GM18867 (cell line): ENCODE measurements around the gene COL8A2.

Experiments used
- ATAC-seq: cut with Tn5 transposase; IDR thresholded peaks from one replicate; pipeline ENCODE4 v1.9.1; 2021; ENCODE audit warnings: mild to moderate bottlenecking, moderate library complexity; ENCODE audit not compliant: unreplicated experiment

Gene COL8A2

DNA sequence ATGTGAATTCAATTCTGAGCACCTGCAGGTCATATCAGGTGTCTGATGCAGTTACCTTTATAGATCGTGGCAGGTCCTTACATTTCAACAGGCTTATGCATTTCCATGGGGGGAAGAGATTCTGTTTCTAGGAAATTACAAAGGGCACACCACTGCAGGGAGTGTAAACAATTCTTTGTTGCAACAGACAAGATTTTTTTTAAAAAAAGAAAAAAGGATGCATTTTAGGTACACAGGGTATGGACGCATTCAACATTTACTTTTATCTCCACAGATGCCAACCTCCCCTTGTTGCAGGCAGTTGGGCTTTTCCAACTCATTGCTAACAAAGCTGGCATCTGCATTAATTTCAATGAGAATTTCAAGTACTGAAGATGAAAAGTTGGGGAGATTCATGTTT, 54.7 kb downstream of the COL8A2 start:
- ATAC-seq, result no peak

DNA sequence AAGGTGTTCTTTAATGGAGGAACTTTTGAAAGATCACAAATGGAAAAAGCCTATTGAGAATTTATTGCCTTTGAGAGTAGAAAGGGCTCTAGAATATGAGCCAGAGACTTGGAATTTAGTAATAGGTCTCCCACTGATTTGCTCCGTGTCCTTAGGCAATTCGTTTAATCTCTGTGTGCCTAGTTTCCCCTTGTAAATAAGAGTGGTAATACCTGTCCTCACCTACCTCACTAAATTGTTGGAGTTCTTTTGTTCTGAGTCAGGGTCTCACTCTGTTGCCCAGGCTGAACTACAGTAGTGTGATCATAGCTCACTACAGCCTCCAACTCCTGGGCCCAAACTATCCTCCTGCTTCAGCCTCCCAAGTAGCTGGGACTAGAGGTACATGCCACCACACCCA, 56.2 kb downstream of the COL8A2 start:
- no peak for ATAC-seq

DNA sequence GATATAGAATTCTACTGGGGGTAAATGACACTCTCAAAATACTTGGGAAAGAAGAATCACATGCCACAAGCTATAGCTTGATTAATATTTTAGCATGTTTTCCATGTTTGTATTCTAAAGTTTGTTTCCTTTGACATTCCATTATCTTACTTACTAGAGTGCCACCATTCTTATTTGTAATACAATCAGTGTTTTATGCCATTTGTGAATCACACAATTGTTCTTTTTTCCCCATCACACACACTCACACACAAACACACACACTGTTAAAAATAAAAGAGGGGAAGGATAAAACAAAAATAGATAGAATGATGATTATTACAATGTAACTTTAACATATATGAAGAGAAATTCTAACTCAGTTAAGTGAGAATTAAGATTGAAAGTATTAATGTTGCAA, 57.2 kb downstream of the COL8A2 start:
- no peak for ATAC-seq

DNA sequence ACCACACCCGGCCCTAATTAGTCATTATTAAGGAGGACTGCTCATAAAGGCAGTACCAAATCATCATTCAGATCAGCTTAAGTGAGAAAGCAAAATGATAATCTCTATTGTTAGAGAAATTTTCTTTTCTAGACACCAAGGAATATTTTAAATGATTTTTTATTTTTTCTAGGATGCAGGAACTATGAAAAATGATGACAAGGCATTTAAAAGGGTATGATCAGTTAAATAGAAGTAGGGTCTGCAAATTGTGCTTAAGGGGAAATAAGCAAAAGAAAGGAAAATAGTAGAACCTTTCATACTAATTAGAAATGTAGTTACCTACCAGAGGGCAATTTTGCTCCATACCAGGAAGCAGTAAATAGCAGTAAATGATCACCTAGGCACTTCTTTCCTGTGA, 62.7 kb downstream of the COL8A2 start:
- no peak for ATAC-seq

DNA sequence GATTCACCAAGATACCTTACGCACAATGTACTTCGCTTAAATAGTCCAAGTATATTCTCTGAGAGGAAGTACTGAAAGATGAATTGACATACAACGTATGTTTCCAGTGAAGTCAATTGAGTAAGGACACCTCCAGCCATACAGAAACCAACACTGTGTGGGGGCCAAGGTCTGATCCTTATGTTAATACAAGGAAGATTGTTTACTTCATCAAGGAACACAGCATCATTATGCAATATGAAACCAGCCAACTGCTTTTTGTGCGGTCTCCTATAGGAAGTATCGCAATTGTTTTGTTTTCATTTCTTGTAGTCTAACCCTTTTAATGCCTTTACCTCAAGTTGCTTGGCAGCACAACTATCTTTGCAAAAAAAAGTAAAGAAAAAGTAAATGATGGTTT, 69.3 kb downstream of the COL8A2 start:
- ATAC-seq, result no peak

DNA sequence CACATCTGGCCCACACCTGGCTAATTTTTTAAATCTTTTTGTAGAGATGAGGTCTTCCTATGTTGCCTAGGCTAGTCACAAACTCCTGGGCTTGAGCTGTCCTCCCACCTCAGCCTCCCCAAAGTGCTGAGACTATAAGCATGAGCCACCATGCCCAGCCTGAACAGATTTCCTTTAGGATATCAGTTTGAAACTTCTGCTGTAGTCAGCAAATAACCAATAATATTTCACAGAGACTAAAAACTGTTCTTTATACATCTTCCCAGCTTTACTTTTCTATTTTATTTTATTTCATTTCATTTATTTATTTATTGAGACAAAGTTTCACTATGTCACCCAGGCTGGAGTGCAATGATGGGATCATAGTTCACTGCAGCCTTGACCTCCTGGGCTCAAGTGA, 71.0 kb downstream of the COL8A2 start:
- no peak for ATAC-seq

DNA sequence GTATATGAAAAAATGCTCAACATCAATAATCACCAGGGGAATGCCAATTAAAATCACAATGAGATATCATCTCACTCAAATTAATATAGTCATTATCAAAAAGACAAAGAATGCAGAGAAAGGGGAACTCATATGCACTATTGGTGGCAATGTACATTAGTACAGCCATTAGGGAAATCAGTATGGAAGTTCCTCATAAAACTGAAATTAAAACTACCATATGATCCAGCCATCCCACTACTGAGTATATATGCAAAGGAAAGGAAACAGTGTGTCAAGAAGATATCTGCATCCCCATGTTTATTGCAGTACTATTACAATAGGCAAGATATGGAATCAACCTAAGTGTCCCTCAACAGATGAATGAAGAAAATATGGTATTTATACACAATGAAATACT, 73.2 kb downstream of the COL8A2 start:
- no peak for ATAC-seq
